ENCODE results near the gene PAM. TPM values are rescaled to one million over a fixed set of nuclear protein-coding genes. Genes with fewer than 3 reads are reported as not detected.

Gene PAM
- total RNA-seq, 2 donors from 2014 or later = 69.2 to 124 TPM

GRCh38 chr5:102845041-102845440, 89.9 kb downstream of the PAM start:
- no peaks in the 10 kb centered on the region for H3K4me1 ChIP-seq
- intact Hi-C loops (cut with DNase I) = no loop called here
- no peak overlapping the region for H3K9ac ChIP-seq (ENCODE audit: low read depth in 2 of 2, low read length in 2 of 2)
- DNase-seq = no peak
- no peak for TF ChIP-seq CTCF (IDR thresholded peaks at IDR 0.05)
- no peaks in the 10 kb centered on the region for H3K36me3 ChIP-seq
- H3K27me3 ChIP-seq = no peaks in the 10 kb centered on the region
- H3K27ac ChIP-seq = no peak overlapping the region
- H3K9me3 ChIP-seq = no peaks in the 10 kb centered on the region
- no peak overlapping the region for H3K4me3 ChIP-seq

GRCh38 chr5:102850503-102850902, 95.4 kb downstream of the PAM start:
- Histone ChIP-seq H3K36me3 (no peaks in the 10 kb centered on the region), H3K27ac (no peak overlapping the region), H3K27me3 (no peaks in the 10 kb centered on the region), H3K4me3 (no peak overlapping the region), H3K4me1 (no peaks in the 10 kb centered on the region), H3K9ac (ENCODE audit: low read depth in 2 of 2, low read length in 2 of 2) (no peak overlapping the region), H3K9me3 (no peaks in the 10 kb centered on the region)
- intact Hi-C loops (cut with DNase I) = no loop called here
- DNase-seq = no peak
- no peak for TF ChIP-seq CTCF (IDR thresholded peaks at IDR 0.05)

GRCh38 chr5:102853680-102854079, 98.6 kb downstream of the PAM start:
- Histone ChIP-seq H3K36me3 (no peaks in the 10 kb centered on the region), H3K9me3 (no peaks in the 10 kb centered on the region), H3K27ac (no peak overlapping the region), H3K4me1 (no peaks in the 10 kb centered on the region), H3K9ac (ENCODE audit: low read depth in 2 of 2, low read length in 2 of 2) (no peak overlapping the region), H3K27me3 (no peaks in the 10 kb centered on the region), H3K4me3 (no peak overlapping the region)
- no peak for DNase-seq
- intact Hi-C loops (cut with DNase I) = no loop called here
- TF ChIP-seq CTCF (IDR thresholded peaks at IDR 0.05) = no peak

GRCh38 chr5:102855681-102856388, 100.7 kb downstream of the PAM start:
- TF ChIP-seq CTCF (IDR thresholded peaks at IDR 0.05) = no peak
- no peak for DNase-seq
- intact Hi-C loops (cut with DNase I) = no loop called here
- no peaks in the 10 kb centered on the region for H3K4me1 ChIP-seq
- no peaks in the 10 kb centered on the region for H3K9me3 ChIP-seq
- no peak overlapping the region for H3K4me3 ChIP-seq
- H3K27me3 ChIP-seq = no peaks in the 10 kb centered on the region
- no peaks in the 10 kb centered on the region for H3K36me3 ChIP-seq
- no peak overlapping the region for H3K9ac ChIP-seq (ENCODE audit: low read depth in 2 of 2, low read length in 2 of 2)
- H3K27ac ChIP-seq = no peak overlapping the region

- H3K9ac ChIP-seq (ENCODE audit: low read depth in 2 of 2, low read length in 2 of 2) = no peak overlapping the region
- intact Hi-C loops (cut with DNase I) = no loop called here
- H3K4me1 ChIP-seq = no peaks in the 10 kb centered on the region
- no peaks in the 10 kb centered on the region for H3K9me3 ChIP-seq
- TF ChIP-seq CTCF (IDR thresholded peaks at IDR 0.05) = no peak
- DNase-seq = no peak
- H3K36me3 ChIP-seq = no peaks in the 10 kb centered on the region
- H3K27ac ChIP-seq = no peak overlapping the region
- no peak overlapping the region for H3K4me3 ChIP-seq
- no peaks in the 10 kb centered on the region for H3K27me3 ChIP-seq
Measured at GRCh38 chr5:102856389-102856777, 101.3 kb downstream of the PAM start.

All from colonic mucosa (tissue), 4 donors.